A673 (cell line): ENCODE results near the gene SMC6.

Source experiments
- EZH2 ChIP-seq: fragments of 200-600 bp; sonication (generic); IDR thresholded peaks from 2 replicates; pipeline ENCODE4 v1.6.1; 2017; ENCODE audit warnings: borderline replicate concordance, low read depth, mild to moderate bottlenecking, mixed read lengths, antibody characterized with exemption, low read length; ENCODE audit not compliant: poor library complexity, severe bottlenecking
- TF ChIP-seq, protein P1 (sequence below): fragments of 300-800, 200-600 bp; sonication (generic); conservative IDR thresholded peaks from 2 replicates; pipeline ENCODE4 v1.5.1; 2017; ENCODE audit warnings: low read depth, mild to moderate bottlenecking, antibody characterized with exemption, low read length, moderate library complexity, mixed read lengths

DNA sequence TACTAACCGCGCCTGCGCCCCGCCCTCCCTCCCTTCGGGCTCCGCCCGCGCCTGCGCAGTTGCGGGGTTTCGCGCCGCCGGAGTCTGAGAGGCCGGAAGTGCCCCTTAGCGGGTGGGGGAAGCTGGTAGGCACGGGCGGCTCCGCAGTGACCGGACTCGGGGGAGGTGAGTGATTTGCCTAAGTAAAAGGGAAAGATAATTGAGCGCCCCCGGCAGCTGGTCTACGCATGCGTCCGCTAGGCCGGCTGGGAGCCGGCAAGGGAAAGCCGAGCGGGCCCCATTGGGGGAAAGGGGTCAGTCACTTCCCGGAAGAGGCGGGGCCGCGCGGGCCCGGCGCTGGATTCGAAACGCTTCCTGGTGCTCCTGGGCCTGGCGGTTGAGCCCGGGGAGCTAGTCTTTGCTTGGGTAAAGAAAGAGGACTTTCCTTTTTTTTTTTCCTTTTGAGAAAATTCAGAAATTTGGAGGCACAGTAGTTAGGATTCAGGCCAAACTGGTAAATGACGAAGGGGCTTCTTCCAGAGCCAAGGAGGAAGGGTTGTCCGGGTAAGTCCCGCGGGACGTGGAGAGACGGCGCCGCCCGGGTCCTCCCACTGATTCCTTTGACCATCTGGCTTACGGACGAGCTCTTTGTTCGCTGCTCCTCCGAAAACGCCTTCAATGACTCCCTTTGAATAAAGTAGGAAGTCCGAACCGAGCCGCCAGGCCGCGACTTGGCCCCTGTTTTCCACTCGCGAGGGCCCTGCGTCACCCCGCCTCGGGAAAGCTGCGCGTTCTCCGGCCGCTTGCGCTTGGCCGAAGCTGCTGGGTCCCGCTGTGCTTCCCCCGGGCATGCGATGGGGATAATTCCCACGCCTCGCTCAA is at the start of gene SMC6, which contains the start of gene GEN1:
- no peak for TF ChIP-seq EZH2
- TF ChIP-seq, protein P1, sequence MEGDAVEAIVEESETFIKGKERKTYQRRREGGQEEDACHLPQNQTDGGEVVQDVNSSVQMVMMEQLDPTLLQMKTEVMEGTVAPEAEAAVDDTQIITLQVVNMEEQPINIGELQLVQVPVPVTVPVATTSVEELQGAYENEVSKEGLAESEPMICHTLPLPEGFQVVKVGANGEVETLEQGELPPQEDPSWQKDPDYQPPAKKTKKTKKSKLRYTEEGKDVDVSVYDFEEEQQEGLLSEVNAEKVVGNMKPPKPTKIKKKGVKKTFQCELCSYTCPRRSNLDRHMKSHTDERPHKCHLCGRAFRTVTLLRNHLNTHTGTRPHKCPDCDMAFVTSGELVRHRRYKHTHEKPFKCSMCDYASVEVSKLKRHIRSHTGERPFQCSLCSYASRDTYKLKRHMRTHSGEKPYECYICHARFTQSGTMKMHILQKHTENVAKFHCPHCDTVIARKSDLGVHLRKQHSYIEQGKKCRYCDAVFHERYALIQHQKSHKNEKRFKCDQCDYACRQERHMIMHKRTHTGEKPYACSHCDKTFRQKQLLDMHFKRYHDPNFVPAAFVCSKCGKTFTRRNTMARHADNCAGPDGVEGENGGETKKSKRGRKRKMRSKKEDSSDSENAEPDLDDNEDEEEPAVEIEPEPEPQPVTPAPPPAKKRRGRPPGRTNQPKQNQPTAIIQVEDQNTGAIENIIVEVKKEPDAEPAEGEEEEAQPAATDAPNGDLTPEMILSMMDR, result no peak
